ENCODE measurements around the gene AKAP14.

- TF ChIP-seq, protein P1, sequence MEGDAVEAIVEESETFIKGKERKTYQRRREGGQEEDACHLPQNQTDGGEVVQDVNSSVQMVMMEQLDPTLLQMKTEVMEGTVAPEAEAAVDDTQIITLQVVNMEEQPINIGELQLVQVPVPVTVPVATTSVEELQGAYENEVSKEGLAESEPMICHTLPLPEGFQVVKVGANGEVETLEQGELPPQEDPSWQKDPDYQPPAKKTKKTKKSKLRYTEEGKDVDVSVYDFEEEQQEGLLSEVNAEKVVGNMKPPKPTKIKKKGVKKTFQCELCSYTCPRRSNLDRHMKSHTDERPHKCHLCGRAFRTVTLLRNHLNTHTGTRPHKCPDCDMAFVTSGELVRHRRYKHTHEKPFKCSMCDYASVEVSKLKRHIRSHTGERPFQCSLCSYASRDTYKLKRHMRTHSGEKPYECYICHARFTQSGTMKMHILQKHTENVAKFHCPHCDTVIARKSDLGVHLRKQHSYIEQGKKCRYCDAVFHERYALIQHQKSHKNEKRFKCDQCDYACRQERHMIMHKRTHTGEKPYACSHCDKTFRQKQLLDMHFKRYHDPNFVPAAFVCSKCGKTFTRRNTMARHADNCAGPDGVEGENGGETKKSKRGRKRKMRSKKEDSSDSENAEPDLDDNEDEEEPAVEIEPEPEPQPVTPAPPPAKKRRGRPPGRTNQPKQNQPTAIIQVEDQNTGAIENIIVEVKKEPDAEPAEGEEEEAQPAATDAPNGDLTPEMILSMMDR (IDR thresholded peaks at IDR 0.05): no peak
- TF ChIP-seq EP300 (IDR thresholded peaks at IDR 0.05): no peak
These were observed 3.4 kb downstream of the AKAP14 start for GRCh38 chrX:119899125-119899524.
